ENCODE results near the gene CEL.

- no peak for TF ChIP-seq POLR2A (IDR thresholded peaks at IDR 0.05)
- TF ChIP-seq, protein P1, sequence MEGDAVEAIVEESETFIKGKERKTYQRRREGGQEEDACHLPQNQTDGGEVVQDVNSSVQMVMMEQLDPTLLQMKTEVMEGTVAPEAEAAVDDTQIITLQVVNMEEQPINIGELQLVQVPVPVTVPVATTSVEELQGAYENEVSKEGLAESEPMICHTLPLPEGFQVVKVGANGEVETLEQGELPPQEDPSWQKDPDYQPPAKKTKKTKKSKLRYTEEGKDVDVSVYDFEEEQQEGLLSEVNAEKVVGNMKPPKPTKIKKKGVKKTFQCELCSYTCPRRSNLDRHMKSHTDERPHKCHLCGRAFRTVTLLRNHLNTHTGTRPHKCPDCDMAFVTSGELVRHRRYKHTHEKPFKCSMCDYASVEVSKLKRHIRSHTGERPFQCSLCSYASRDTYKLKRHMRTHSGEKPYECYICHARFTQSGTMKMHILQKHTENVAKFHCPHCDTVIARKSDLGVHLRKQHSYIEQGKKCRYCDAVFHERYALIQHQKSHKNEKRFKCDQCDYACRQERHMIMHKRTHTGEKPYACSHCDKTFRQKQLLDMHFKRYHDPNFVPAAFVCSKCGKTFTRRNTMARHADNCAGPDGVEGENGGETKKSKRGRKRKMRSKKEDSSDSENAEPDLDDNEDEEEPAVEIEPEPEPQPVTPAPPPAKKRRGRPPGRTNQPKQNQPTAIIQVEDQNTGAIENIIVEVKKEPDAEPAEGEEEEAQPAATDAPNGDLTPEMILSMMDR (IDR thresholded peaks at IDR 0.05), result no peak
Measured at GRCh38 chr9:133054194-133054890, 7.4 kb upstream of the CEL start.
